OCI-LY3 (cell line): ENCODE measurements around the gene COLGALT1.

ENCODE experiments used
- H2AFZ ChIP-seq: fragments of 200-600, 300-600 bp; shearing (Covaris generic); 2 replicates; pipeline ENCODE4 v1.6.0; 2014; ENCODE audit warnings: antibody characterized with exemption, low read depth, low read length
- H3K27ac ChIP-seq: fragments of 200-600, 300-600 bp; sonication (generic); 2 replicates; pipeline ENCODE4 v1.5.1; 2014; ENCODE audit warnings: mild to moderate bottlenecking, low read length, moderate library complexity, mixed read lengths
- H3K27me3 ChIP-seq: fragments of 200-600, 300-600 bp; sonication (generic); 2 replicates; pipeline ENCODE4 v1.6.1; 2014; ENCODE audit warnings: low read depth, low read length, mixed read lengths
- H3K36me3 ChIP-seq: fragments of 200-600, 300-600 bp; sonication (generic); replicated peaks from 2 replicates; pipeline ENCODE3; 2014; ENCODE audit warnings: low read depth, low read length, mixed read lengths
- H3K4me1 ChIP-seq: fragments of 300-600, 200-600 bp; sonication (generic); 2 replicates; pipeline ENCODE4 v1.6.1; 2014; ENCODE audit warnings: low read length, mixed read lengths
- H3K4me2 ChIP-seq: fragments of 200-600, 300-600 bp; sonication (generic); 2 replicates; pipeline ENCODE4 v1.6.1; 2014; ENCODE audit warnings: low read length, mixed read lengths
- H3K4me3 ChIP-seq: fragments of 300-600, 200-600 bp; sonication (generic); 2 replicates; pipeline ENCODE4 v1.5.1; 2014; ENCODE audit warnings: antibody characterized with exemption, mild to moderate bottlenecking, low read length, moderate library complexity
- H3K79me2 ChIP-seq: fragments of 300-600, 200-600 bp; shearing (Covaris generic); 2 replicates; pipeline ENCODE4 v1.6.1; 2014; ENCODE audit warnings: mild to moderate bottlenecking, low read length, mixed read lengths
- H3K9ac ChIP-seq: fragments of 300-600, 200-600 bp; shearing (Covaris generic); 2 replicates; pipeline ENCODE4 v1.6.0; 2014; ENCODE audit warnings: mild to moderate bottlenecking, low read length, moderate library complexity
- H3K9me3 ChIP-seq: fragments of 200-600, 300-600 bp; shearing (Covaris generic); 2 replicates; pipeline ENCODE4 v1.6.1; 2014; ENCODE audit warnings: low read length, mixed read lengths; ENCODE audit not compliant: insufficient read depth
- H4K20me1 ChIP-seq: fragments of 200-600, 300-600 bp; sonication (generic); 2 replicates; pipeline ENCODE4 v1.6.1; 2016; ENCODE audit warnings: low read length, mixed read lengths; ENCODE audit not compliant: insufficient read depth
- EZH2phosphoT487 ChIP-seq: fragments of 200-600 bp; shearing (Covaris generic); IDR thresholded peaks from 2 replicates; pipeline ENCODE4 v1.6.1; 2018; ENCODE audit warnings: antibody characterized with exemption, mixed run types, low read depth
- TF ChIP-seq, protein P1 (sequence below): fragments of 200-600, 300-600 bp; sonication (generic); IDR thresholded peaks from 2 replicates; pipeline ENCODE4 v1.5.1; 2014; ENCODE audit warnings: antibody characterized with exemption, low read length, low read depth

COLGALT1 gene

DNA sequence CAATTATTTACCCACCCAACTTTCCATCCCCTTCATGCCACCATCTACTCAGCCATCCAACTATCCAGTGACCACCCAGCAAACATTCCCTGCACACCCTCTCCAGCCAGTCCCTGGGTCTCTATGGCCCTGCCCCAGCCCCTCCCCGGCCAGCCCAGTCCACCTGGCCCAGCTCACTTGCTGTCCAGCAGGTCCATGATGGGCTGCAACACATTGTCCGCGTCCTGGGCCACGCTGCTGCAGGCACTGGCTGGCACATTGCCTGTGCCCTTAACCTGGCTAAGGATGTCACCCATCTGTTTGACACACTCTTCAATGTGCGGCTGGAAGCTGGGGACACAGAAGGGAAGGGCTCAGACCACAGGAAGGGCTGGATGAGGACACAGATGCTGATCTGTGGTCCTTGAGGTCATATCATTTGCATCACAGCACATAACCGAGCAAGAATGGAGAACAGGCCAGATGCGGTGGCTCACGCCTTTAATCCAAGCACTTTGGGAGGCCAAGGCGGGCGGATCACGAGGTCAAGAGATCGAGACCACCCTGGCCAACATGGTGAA is 71.1 kb downstream of the COLGALT1 start:
- no peaks in the 10 kb centered on the region for H3K36me3 ChIP-seq
- no peak overlapping the region for H3K4me2 ChIP-seq
- H3K27ac ChIP-seq, result no peak overlapping the region
- peaks cover 21% of the 10 kb centered on the region; the same call in 1 of the 2 replicates for H3K27me3 ChIP-seq
- no peak for TF ChIP-seq EZH2phosphoT487
- TF ChIP-seq, protein P1, sequence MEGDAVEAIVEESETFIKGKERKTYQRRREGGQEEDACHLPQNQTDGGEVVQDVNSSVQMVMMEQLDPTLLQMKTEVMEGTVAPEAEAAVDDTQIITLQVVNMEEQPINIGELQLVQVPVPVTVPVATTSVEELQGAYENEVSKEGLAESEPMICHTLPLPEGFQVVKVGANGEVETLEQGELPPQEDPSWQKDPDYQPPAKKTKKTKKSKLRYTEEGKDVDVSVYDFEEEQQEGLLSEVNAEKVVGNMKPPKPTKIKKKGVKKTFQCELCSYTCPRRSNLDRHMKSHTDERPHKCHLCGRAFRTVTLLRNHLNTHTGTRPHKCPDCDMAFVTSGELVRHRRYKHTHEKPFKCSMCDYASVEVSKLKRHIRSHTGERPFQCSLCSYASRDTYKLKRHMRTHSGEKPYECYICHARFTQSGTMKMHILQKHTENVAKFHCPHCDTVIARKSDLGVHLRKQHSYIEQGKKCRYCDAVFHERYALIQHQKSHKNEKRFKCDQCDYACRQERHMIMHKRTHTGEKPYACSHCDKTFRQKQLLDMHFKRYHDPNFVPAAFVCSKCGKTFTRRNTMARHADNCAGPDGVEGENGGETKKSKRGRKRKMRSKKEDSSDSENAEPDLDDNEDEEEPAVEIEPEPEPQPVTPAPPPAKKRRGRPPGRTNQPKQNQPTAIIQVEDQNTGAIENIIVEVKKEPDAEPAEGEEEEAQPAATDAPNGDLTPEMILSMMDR, result no peak
- no peaks in the 10 kb centered on the region for H4K20me1 ChIP-seq
- H3K79me2 ChIP-seq, result no peaks in the 10 kb centered on the region
- no peak overlapping the region for H2AFZ ChIP-seq
- H3K4me3 ChIP-seq, result no peak overlapping the region
- H3K4me1 ChIP-seq, result peaks cover 5% of the 10 kb centered on the region; the same call in 1 of the 2 replicates
- no peak overlapping the region for H3K9ac ChIP-seq
- no peaks in the 10 kb centered on the region for H3K9me3 ChIP-seq

DNA sequence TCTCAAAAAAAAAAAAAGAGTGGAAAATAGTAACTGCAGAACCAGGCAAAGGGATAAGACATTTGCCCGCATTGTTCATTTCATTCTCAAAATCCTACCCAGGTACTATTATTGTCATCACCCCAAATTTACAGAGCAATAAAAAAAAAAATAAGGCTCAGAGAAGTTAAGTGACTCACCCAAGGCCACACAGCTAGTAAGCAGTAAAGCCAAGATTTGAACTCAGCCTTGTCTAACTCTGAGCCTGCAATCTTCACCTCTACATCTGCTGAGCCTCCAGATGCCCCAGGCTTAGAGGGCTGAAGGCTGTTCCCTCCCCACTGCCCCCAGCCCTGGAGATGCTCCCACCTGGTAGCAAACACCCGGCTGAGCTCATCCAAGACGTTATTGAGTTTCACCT is 71.7 kb downstream of the COLGALT1 start:
- Histone ChIP-seq H3K4me2 (no peak overlapping the region), H3K36me3 (no peaks in the 10 kb centered on the region), H2AFZ (no peak overlapping the region), H3K9me3 (no peaks in the 10 kb centered on the region), H3K79me2 (no peaks in the 10 kb centered on the region), H3K27me3 (peaks cover 21% of the 10 kb centered on the region; the same call in 1 of the 2 replicates), H3K9ac (no peak overlapping the region), H3K4me3 (no peak overlapping the region), H4K20me1 (no peaks in the 10 kb centered on the region), H3K27ac (no peak overlapping the region), H3K4me1 (peaks cover 5% of the 10 kb centered on the region; the same call in 1 of the 2 replicates)
- TF ChIP-seq, protein P1, result no peak
- no peak for TF ChIP-seq EZH2phosphoT487

DNA sequence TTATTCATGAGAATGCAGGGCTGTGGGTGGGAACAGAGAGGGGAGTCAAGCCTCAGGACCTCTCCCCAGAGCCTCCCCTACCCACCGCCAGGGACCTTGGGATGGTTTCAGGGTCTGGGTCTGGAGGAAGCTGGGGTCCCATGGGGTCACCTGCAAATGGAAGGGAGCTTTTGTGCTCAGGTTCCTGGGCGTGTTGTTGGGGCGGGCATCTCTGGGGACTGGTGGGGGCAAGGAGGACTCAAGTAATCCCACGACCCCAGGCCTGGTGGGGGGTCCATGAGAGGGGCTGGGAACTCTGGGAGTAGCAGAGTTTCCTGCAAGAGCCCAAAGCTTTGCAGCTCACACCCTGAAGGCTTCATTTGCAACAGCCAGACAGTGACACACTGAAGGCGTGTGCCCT is 72.5 kb downstream of the COLGALT1 start:
- no peak overlapping the region for H3K4me3 ChIP-seq

DNA sequence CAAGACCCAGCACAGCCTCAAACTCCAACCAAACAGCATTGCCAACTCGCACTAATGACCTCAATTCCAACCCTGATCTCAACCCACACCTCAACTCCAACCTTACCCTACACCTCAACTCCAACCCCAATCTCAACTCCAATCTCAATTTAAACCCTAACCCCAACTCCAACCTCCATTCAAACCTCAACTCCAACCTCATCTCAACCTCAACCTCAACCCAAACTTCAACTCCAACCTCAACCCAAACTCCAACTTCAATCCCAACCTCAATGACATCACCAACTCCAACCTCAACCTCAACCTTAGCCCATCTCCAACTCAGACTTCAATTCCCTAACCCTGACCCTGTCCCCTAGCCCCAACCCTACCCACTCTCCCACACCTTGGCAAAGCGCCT is 74.3 kb downstream of the COLGALT1 start:
- H3K4me1 ChIP-seq, result no peaks in the 10 kb centered on the region
- no peak overlapping the region for H3K9ac ChIP-seq
- no peaks in the 10 kb centered on the region for H3K9me3 ChIP-seq
- no peaks in the 10 kb centered on the region for H4K20me1 ChIP-seq
- H3K4me2 ChIP-seq, result no peak overlapping the region
- no peak overlapping the region for H2AFZ ChIP-seq
- H3K27ac ChIP-seq, result no peak overlapping the region
- no peak overlapping the region for H3K4me3 ChIP-seq
- TF ChIP-seq, protein P1, result no peak
- TF ChIP-seq EZH2phosphoT487, result no peak
- H3K79me2 ChIP-seq, result no peaks in the 10 kb centered on the region
- no peaks in the 10 kb centered on the region for H3K36me3 ChIP-seq
- H3K27me3 ChIP-seq, result peaks cover 21% of the 10 kb centered on the region; the same call in 1 of the 2 replicates

More for the DNA sequence above, 72.5 kb downstream of the COLGALT1 start:
- Histone ChIP-seq H4K20me1 (no peaks in the 10 kb centered on the region), H3K27me3 (peaks cover 21% of the 10 kb centered on the region; the same call in 1 of the 2 replicates), H3K27ac (no peak overlapping the region), H3K36me3 (no peaks in the 10 kb centered on the region), H2AFZ (no peak overlapping the region), H3K79me2 (no peaks in the 10 kb centered on the region), H3K9me3 (no peaks in the 10 kb centered on the region), H3K4me2 (no peak overlapping the region), H3K4me1 (no peaks in the 10 kb centered on the region), H3K9ac (no peak overlapping the region)
- TF ChIP-seq EZH2phosphoT487, result no peak
- TF ChIP-seq, protein P1, result no peak
